ENCODE results near the gene DGAT2. TPM values are rescaled to one million over a fixed set of nuclear protein-coding genes. Genes with fewer than 3 reads are reported as not detected.

The DGAT2 gene
- total and polyA plus RNA-seq, 8 donors: 0.56 to 15.7 (median 2.2) TPM

- DNase-seq (no peak), FAIRE-seq (no peak), ATAC-seq (no peak)
- intact Hi-C loops (cut with DNase I): no loop called here
- Histone ChIP-seq H3K4me1 (peaks cover 0 to 3% (median 0%) of the 10 kb centered on the region in 3 donors), H3K27ac (no peak overlapping the region), H3K36me3 (no peaks in the 10 kb centered on the region), H3K9me3 (no peaks in the 10 kb centered on the region), H3K27me3 (no peaks in the 10 kb centered on the region), H3K4me3 (no peak overlapping the region)
- WGBS, 2 donors: 93 to 94% methylated on average over 3 of the region's 3 CpGs
- TF ChIP-seq CTCF (IDR thresholded peaks at IDR 0.05): no peak
Observed at GRCh38 chr11:75789521-75789920, 20.9 kb downstream of the DGAT2 start.

GRCh38 chr11:75790986-75791385 is 22.4 kb downstream of the DGAT2 start:
- no peaks in the 10 kb centered on the region for H3K9me3 ChIP-seq
- WGBS, 2 donors: 90 to 94% methylated on average over 2 of the region's 2 CpGs
- no peak overlapping the region for H3K4me3 ChIP-seq
- no peaks in the 10 kb centered on the region for H3K36me3 ChIP-seq
- intact Hi-C loops (cut with DNase I): no loop called here
- H3K27ac ChIP-seq: no peak overlapping the region
- FAIRE-seq: no peak
- H3K4me1 ChIP-seq: peaks cover 0 to 10% (median 7%) of the 10 kb centered on the region in 3 donors
- no peak for DNase-seq
- no peak for TF ChIP-seq CTCF (IDR thresholded peaks at IDR 0.05)
- ATAC-seq: no peak
- no peaks in the 10 kb centered on the region for H3K27me3 ChIP-seq

- WGBS, 2 donors: 91 to 93% methylated on average over 6 of the region's 6 CpGs
- Histone ChIP-seq H3K9me3 (no peaks in the 10 kb centered on the region), H3K27ac (no peak overlapping the region), H3K27me3 (no peaks in the 10 kb centered on the region), H3K4me1 (peaks cover 0 to 11% (median 8%) of the 10 kb centered on the region in 3 donors), H3K4me3 (no peak overlapping the region), H3K36me3 (no peaks in the 10 kb centered on the region)
- FAIRE-seq (no peak), DNase-seq (no peak), ATAC-seq (no peak)
- intact Hi-C loops (cut with DNase I): no loop called here
- no peak for TF ChIP-seq CTCF (IDR thresholded peaks at IDR 0.05)
Observed at GRCh38 chr11:75792127-75792731, 23.7 kb downstream of the DGAT2 start.

GRCh38 chr11:75792997-75793800 is 24.6 kb downstream of the DGAT2 start:
- H3K9me3 ChIP-seq: no peaks in the 10 kb centered on the region
- DNase-seq (peak in 1 of 6 donors; percentile 12), FAIRE-seq (no peak)

More at GRCh38 chr11:75792997-75793800, 24.6 kb downstream of the DGAT2 start:
- peaks cover 0 to 11% (median 8%) of the 10 kb centered on the region in 3 donors for H3K4me1 ChIP-seq
- H3K36me3 ChIP-seq: no peaks in the 10 kb centered on the region
- no peak overlapping the region for H3K27ac ChIP-seq
- WGBS, 2 donors: 83 to 85% methylated on average over 12 of the region's 12 CpGs
- no peak for TF ChIP-seq CTCF (IDR thresholded peaks at IDR 0.05)
- H3K4me3 ChIP-seq: no peak overlapping the region
- no peaks in the 10 kb centered on the region for H3K27me3 ChIP-seq
- no peak for ATAC-seq
- intact Hi-C loops (cut with DNase I): no loop called here
